Neuronal stem cell (in vitro differentiated cells): ENCODE measurements around the gene CACNA2D2.

ENCODE experiments used
- DNase-seq: peaks from one replicate; pipeline ENCODE4 v3.0.0-alpha.2; 2013; ENCODE audit warnings: low spot score
- H2AFZ ChIP-seq: one replicate; pipeline ENCODE4 v1.6.1; 2013; ENCODE audit warnings: mild to moderate bottlenecking, low read length, inconsistent platforms
- H2AK5ac ChIP-seq: 2 replicates; pipeline ENCODE4 v1.6.1; 2013; ENCODE audit warnings: low read depth, mild to moderate bottlenecking, inconsistent platforms, low read length, moderate library complexity, mixed read lengths
- H2BK120ac ChIP-seq: 2 replicates; pipeline ENCODE4 v1.6.1; 2013; ENCODE audit warnings: low read depth, mild to moderate bottlenecking, inconsistent platforms, low read length, moderate library complexity, mixed read lengths
- H2BK12ac ChIP-seq: one replicate; pipeline ENCODE4 v1.6.1; 2013; ENCODE audit warnings: low read length, inconsistent platforms
- H2BK15ac ChIP-seq: 2 replicates; pipeline ENCODE4 v1.6.1; 2013; ENCODE audit warnings: mild to moderate bottlenecking, low read length, inconsistent platforms, mixed read lengths
- H2BK5ac ChIP-seq: one replicate; pipeline ENCODE4 v1.6.1; 2013; ENCODE audit warnings: inconsistent platforms, mild to moderate bottlenecking, low read length, moderate library complexity
- H3K14ac ChIP-seq: one replicate; pipeline ENCODE4 v1.6.1; 2013; ENCODE audit warnings: low read length, inconsistent platforms
- H3K18ac ChIP-seq: 2 replicates; pipeline ENCODE4 v1.6.1; 2013; ENCODE audit warnings: low read length, inconsistent platforms
- H3K23ac ChIP-seq: 2 replicates; pipeline ENCODE4 v1.6.1; 2013; ENCODE audit warnings: low read depth, mild to moderate bottlenecking, mixed read lengths, low read length, inconsistent platforms; ENCODE audit not compliant: poor library complexity
- H3K27ac ChIP-seq: replicated peaks from 3 replicates; pipeline ENCODE4 v1.5.1; 2013; ENCODE audit warnings: low read length, inconsistent platforms
- H3K27me3 ChIP-seq, 3 experiments: 2 replicates each; pipeline ENCODE4 v1.6.1; 2013; ENCODE audit warnings: low read length in 3 of 3, mild to moderate bottlenecking in 2 of 3, inconsistent platforms in 1 of 3, low read depth in 1 of 3, mixed read lengths in 1 of 3, moderate library complexity in 1 of 3; ENCODE audit not compliant: control insufficient read depth in 3 of 3, insufficient read depth in 3 of 3
- H3K36me3 ChIP-seq, 2 donors: replicated peaks in 1 of 2; 2 replicates each; pipeline ENCODE4 v1.6.1; 2013; ENCODE audit warnings: low read length in 2 of 2; ENCODE audit not compliant: control insufficient read depth in 2 of 2, insufficient read depth in 2 of 2
- H3K4ac ChIP-seq: 2 replicates; pipeline ENCODE4 v1.6.1; 2013; ENCODE audit warnings: inconsistent platforms, mild to moderate bottlenecking, low read length, moderate library complexity
- H3K4me1 ChIP-seq, 2 donors: 1 replicate in 1 of 2; 2 replicates in 1 of 2; pipeline ENCODE4 v1.6.1; 2013; ENCODE audit warnings: low read length in 2 of 2, low read depth in 1 of 2; ENCODE audit not compliant: control insufficient read depth in 2 of 2, insufficient read depth in 1 of 2
- H3K4me2 ChIP-seq: one replicate; pipeline ENCODE4 v1.6.1; 2013; ENCODE audit warnings: mild to moderate bottlenecking, low read length, inconsistent platforms; ENCODE audit not compliant: insufficient read depth, poor library complexity, severe bottlenecking
- H3K4me3 ChIP-seq, 2 donors: 2 replicates each; pipeline ENCODE4 v1.5.1; 2013; ENCODE audit warnings: low read length in 2 of 2, mild to moderate bottlenecking in 2 of 2, inconsistent platforms in 1 of 2, moderate library complexity in 1 of 2
- H3K79me1 ChIP-seq: one replicate; pipeline ENCODE4 v1.6.1; 2013; ENCODE audit warnings: low read depth, mild to moderate bottlenecking, inconsistent platforms, low read length, moderate library complexity
- H3K9ac ChIP-seq: one replicate; pipeline ENCODE4 v1.6.1; 2013; ENCODE audit warnings: mild to moderate bottlenecking, low read depth, low read length, inconsistent platforms; ENCODE audit not compliant: poor library complexity
- H3K9me3 ChIP-seq, 2 donors: replicated peaks in 1 of 2; 2 replicates each; pipeline versions ENCODE3 to v1.6.1; 2013; ENCODE audit warnings: low read length in 2 of 2, mild to moderate bottlenecking in 2 of 2, inconsistent platforms in 1 of 2, low read depth in 1 of 2, mixed read lengths in 1 of 2, moderate library complexity in 1 of 2; ENCODE audit not compliant: control insufficient read depth in 2 of 2, insufficient read depth in 1 of 2
- H4K8ac ChIP-seq: one replicate; pipeline ENCODE4 v1.6.1; 2013; ENCODE audit warnings: low read depth, mild to moderate bottlenecking, inconsistent platforms, low read length, moderate library complexity
- H4K91ac ChIP-seq: one replicate; pipeline ENCODE4 v1.6.1; 2013; ENCODE audit warnings: low read length, low read depth, mild to moderate bottlenecking, inconsistent platforms; ENCODE audit not compliant: poor library complexity
- WGBS, 2 donors: extraction: QIAGEN DNeasy Blood & Tissue Kit; methylation state at CpG; one replicate each; pipeline ENCODE4 v1.1.7; 2013; ENCODE audit warnings: missing lambda C conversion rate in 2 of 2, mixed read lengths in 1 of 2; ENCODE audit not compliant: insufficient read length in 2 of 2, insufficient replicate concordance in 1 of 2; ENCODE audit errors: extremely low coverage in 2 of 2; 5-methylcytosine and 5-hydroxymethylcytosine counted together

CACNA2D2 gene

DNA sequence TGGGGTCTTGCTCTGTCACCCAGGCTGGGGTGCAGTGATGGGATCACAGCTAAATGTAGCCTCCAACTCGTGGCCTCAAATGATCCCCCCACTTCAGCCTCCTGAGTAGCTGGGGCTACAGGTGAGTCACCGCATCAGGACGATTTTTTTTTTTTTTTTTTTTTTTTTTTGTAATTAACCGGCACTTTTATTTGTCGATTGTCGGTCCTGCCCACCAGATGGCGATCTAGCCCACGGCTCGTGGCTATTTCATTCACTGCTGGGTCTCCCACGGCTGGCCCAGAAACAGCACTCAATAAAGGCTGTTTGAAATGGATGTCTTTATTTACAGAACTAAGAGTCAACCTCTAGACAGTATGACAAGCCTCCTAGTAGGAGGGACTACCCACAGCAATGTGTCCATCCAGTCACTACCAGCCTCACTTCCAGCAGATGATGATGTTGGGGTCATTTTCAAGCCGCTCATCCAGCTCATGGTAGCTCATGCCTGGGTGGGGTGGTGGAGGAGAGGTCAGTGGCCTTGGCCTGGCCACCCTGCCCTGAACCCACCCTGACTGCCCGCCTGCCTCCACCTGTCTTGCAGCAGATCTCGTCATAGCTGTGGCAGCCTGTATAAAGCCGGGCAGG is 156.1 kb downstream of the CACNA2D2 start:
- Histone ChIP-seq H2BK120ac (no peak overlapping the region), H2BK15ac (no peak overlapping the region), H3K27ac (no peak overlapping the region), H2BK5ac (no peak overlapping the region), H3K23ac (no peak overlapping the region), H2AFZ (no peak overlapping the region), H3K4me2 (no peak overlapping the region), H4K8ac (no peak overlapping the region), H3K36me3 (peaks cover 13 to 16% of the 10 kb centered on the region in 2 donors), H3K4me1 (peaks cover 13 to 16% of the 10 kb centered on the region in 2 donors), H3K27me3 (peaks cover 0 to 37% (median 17%) of the 10 kb centered on the region in 3 experiments), H3K4ac (no peak overlapping the region), H3K9me3 (no peaks in the 10 kb centered on the region), H3K4me3 (no peak overlapping the region), H4K91ac (no peak overlapping the region), H2AK5ac (no peak overlapping the region), H2BK12ac (no peak overlapping the region), H3K79me1 (peaks cover 3% of the 10 kb centered on the region), H3K9ac (no peak overlapping the region), H3K14ac (no peak overlapping the region), H3K18ac (no peak overlapping the region)
- DNase-seq = peak; percentile 63
- WGBS, 2 donors = no CpG with 5 or more reads among the region's 14 CpGs

DNA sequence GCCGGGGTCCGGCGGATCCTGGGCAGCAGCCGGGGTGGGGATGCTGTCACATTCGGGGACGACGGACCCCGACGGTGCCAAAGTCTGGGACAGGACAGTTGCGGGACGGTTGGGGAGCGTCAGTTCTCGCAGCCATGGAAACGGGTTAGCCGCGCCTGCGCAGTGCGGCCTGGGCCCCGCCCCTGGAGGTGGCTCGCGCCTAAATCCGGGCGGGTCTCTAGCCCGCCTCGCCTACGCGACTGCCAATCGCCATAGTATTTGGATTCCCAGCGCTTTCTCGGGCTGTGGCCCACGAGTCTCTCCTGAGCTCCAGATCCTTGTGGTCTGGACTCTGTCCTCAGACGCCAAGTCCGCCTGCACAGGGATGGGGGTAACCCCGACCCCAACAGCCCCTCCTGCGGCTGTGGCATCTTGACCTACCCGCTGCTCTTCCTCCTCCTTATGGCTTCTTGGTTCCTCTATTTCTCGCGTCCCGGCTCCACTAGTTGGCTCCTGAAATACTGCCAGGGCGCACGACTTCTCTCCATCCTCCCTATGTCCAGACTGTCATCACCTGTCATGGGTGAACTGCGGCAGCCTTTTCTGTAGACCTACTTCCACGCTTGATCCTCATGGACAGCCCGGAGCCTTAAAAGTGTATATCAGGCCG is 157.7 kb downstream of the CACNA2D2 start, which contains the start of gene ZMYND10:
Gene ZMYND10, minus strand, starts transcription at position 147 of the 649 bp plus-strand sequence. CDS start 153 bp downstream, outside the sequence.
- Histone ChIP-seq H2BK15ac (peak within 1 kb of the TSS; percentile 15), H3K4me3 (peak within 1 kb of the TSS; percentile 15 to 73), H3K36me3 (peaks cover 13 to 16% of the 10 kb centered on the region in 2 donors), H3K23ac (no peak within 1 kb of the TSS), H2AFZ (peak within 1 kb of the TSS; percentile 78), H4K91ac (no peak within 1 kb of the TSS), H3K4me2 (peak within 1 kb of the TSS; percentile 96), H2BK5ac (peak within 1 kb of the TSS; percentile 21), H3K9ac (no peak within 1 kb of the TSS), H2BK120ac (no peak within 1 kb of the TSS), H3K27ac (no peak within 1 kb of the TSS), H3K27me3 (peaks cover 4 to 53% (median 33%) of the 10 kb centered on the region in 3 experiments), H2AK5ac (no peak within 1 kb of the TSS), H3K14ac (peak within 1 kb of the TSS; percentile 73), H3K4ac (no peak within 1 kb of the TSS), H3K18ac (peak within 1 kb of the TSS; percentile 84), H2BK12ac (no peak within 1 kb of the TSS), H3K4me1 (peaks cover 7 to 10% of the 10 kb centered on the region in 2 donors), H3K79me1 (no peaks in the 10 kb centered on the region), H3K9me3 (no peaks in the 10 kb centered on the region), H4K8ac (no peak within 1 kb of the TSS)
- no CpG with 5 or more reads among the region's 45 CpGs for WGBS, 2 donors
- peak; percentile 68 for DNase-seq

DNA sequence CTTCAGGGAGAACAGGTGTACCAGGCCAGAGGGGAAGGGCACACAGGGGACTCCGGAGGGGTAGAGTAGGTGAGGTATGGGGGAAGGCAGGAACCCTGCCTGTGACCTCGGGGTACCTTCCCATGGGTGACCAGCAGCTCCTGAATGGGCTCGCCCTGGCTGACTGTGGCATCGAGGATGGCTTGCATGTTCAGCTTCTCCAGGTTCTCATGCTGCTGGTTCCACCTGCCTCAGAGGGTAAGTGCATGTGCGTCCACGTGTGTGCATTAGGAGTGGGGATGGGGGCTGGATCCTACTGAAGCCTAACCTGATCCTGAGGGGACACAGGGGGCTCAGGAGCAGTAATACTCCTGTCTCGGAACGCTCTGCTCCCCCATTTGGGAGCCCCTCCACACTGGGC is 158.4 kb downstream of the CACNA2D2 start:
- H3K36me3 ChIP-seq = peaks cover 13 to 16% of the 10 kb centered on the region in 2 donors
- H3K18ac ChIP-seq = peak overlapping the region; percentile 84
- H2AK5ac ChIP-seq = no peak overlapping the region
- no peak overlapping the region for H4K91ac ChIP-seq
- H2BK12ac ChIP-seq = no peak overlapping the region
- no peak overlapping the region for H3K23ac ChIP-seq
- no peak overlapping the region for H3K4ac ChIP-seq
- peak overlapping the region; percentile 15 for H2BK15ac ChIP-seq
- peaks cover 0 to 3% of the 10 kb centered on the region in 2 donors for H3K9me3 ChIP-seq
- no CpG with 5 or more reads among the region's 8 CpGs for WGBS, 2 donors
- no peak overlapping the region for H3K9ac ChIP-seq
- H3K14ac ChIP-seq = no peak overlapping the region
- H2BK5ac ChIP-seq = peak overlapping the region; percentile 21
- H3K4me1 ChIP-seq = peaks cover 3 to 10% of the 10 kb centered on the region in 2 donors
- peak overlapping the region; percentile 96 for H3K4me2 ChIP-seq
- no peak overlapping the region for H2BK120ac ChIP-seq
- H2AFZ ChIP-seq = peak overlapping the region; percentile 78
- no peak for DNase-seq
- H4K8ac ChIP-seq = no peak overlapping the region
- no peaks in the 10 kb centered on the region for H3K79me1 ChIP-seq
- peaks cover 11 to 60% (median 40%) of the 10 kb centered on the region in 3 experiments for H3K27me3 ChIP-seq
- no peak overlapping the region for H3K27ac ChIP-seq
- H3K4me3 ChIP-seq = no peak overlapping the region
